Measurements from ENCODE around the gene ZBTB38. TPM values are rescaled to one million over a fixed set of nuclear protein-coding genes. Genes with fewer than 3 reads are reported as not detected.

The ZBTB38 gene
- total and polyA plus RNA-seq, 2 experiments from 2014 or later: 112 to 175 TPM

DNA sequence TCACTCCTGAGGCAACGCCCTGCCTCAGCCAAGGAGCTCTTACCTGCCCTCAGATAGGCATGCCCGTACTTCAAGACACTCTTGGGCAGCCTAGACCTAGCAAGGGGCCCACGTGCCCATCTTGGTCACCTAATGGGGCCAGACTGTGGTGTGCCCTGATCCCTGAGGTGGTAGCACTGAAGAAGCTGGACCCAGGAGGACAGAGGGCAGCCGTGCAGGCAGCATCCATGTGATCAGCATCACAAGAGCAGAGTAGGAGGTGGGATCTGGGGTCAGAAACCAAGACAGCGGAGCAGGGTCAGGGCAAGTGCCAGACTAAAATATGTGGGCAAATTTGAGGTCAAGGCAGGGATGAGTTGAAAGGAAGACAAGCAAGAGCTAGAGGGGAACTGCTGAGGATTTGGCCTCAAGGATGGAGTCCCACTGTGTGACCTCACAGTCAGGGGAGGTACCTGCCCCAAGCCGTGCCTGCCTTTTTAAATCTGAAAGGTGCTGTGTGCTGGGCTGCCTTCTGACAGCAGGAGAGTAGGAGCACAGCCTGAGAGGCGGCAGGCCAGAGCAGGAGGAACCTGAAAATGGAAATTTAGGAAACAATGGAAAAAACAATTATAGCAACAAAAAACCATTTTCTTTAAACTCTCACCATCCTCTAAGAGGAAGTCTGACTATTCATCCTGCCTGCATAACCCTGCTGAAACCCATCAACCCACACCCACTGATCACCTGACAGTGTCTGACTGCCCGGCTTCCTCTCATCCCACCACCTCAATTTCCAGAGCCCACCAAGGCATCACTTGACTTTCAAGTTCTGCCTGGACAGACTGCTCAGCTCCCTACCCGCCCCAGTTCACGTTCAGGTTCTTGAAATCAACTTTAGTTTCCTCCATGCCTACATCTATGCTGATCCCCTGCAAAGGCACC, 7.3 kb downstream of the ZBTB38 start:
- no peaks in the 10 kb centered on the region for H3K9me3 ChIP-seq (ENCODE audit: low read depth)
- H3K9ac ChIP-seq: no peak overlapping the region
- 0 out of 2 replicates have a peak, but pooled peaks cover 7% of the 10 kb centered on the region for H3F3A ChIP-seq (ENCODE audit: insufficient read depth)
- H3K4me2 ChIP-seq (ENCODE audit: unreplicated experiment): no peak overlapping the region
- H3K36me3 ChIP-seq (ENCODE audit: low read depth): no peaks in the 10 kb centered on the region; the same call in none of the 2 replicates
- no peak overlapping the region for H3K27ac ChIP-seq
- H3K27me3 ChIP-seq (replicated peaks; ENCODE audit: insufficient read depth): no peaks in the 10 kb centered on the region
- H3K79me2 ChIP-seq (ENCODE audit: insufficient read depth): peaks cover 68% of the 10 kb centered on the region
- TF ChIP-seq EZH2phosphoT487 (IDR thresholded peaks at IDR 0.05; ENCODE audit: insufficient read depth, low read depth): no peak
- no peak for TF ChIP-seq EZH2 (IDR thresholded peaks at IDR 0.05; ENCODE audit: insufficient read depth, poor library complexity, severe bottlenecking)
- peaks cover 12% of the 10 kb centered on the region; the same call in 1 of the 2 replicates for H3K4me1 ChIP-seq (ENCODE audit: insufficient read depth)
- H3K4me3 ChIP-seq: no peak overlapping the region
- no peak for DNase-seq
- H2AFZ ChIP-seq: no peak overlapping the region
- H4K20me1 ChIP-seq (ENCODE audit: insufficient read depth): no peaks in the 10 kb centered on the region
- H3K9me2 ChIP-seq (ENCODE audit: insufficient read depth): no peaks in the 10 kb centered on the region
- 73 to 74% methylated on average over 10 of the region's 10 CpGs for WGBS, 2 experiments (ENCODE audit: low coverage in 1 of 2, low lambda C conversion rate in 2 of 2, missing lambda C conversion rate in 2 of 2)
- in situ Hi-C loops (cut with MboI): no loop called here

DNA sequence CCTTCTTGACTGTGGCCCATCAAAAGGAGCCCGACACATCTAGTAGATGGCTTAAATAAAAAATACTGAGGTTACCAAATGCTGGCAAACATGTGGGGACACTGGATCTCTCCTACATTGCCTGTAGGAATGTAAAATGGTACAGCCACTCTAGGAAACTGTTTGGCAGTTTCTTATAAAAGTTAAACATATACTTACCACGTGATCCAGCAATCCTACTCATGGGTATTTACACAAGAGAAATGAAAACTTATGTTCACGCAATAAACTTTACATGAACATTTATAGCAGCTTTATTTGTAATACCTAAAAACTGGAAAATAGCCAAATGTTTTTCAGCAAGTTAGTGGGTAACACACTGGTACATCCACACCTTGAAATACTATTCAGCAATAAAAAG, 9.1 kb downstream of the ZBTB38 start:
- no peaks in the 10 kb centered on the region for H3K9me2 ChIP-seq (ENCODE audit: insufficient read depth)

DNA sequence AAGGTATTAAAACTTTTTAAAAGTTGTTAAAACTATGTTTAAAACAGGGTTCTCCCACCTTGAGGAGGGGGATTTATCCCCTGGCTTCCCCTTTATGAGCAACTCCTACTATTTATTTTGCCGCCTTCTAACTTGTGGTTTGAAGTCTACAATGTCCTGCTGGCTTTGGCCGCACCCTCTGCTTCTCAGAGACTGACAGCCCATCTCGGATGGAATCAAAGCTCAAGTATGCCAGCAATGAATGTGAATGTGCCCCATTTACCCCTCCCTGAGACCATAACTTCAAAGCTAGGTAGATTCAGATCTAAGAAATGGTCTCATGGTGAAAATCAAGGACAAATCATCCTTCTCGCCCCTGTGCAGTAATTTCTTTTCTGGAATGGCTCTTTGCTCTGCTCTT, 10.3 kb downstream of the ZBTB38 start:
- TF ChIP-seq EZH2phosphoT487 (IDR thresholded peaks at IDR 0.05; ENCODE audit: insufficient read depth, low read depth): no peak
- no peak for TF ChIP-seq EZH2 (IDR thresholded peaks at IDR 0.05; ENCODE audit: insufficient read depth, poor library complexity, severe bottlenecking)
- H2AFZ ChIP-seq: no peak overlapping the region
- H3K27me3 ChIP-seq (replicated peaks; ENCODE audit: insufficient read depth): no peaks in the 10 kb centered on the region
- no peak overlapping the region for H3K4me3 ChIP-seq
- no peaks in the 10 kb centered on the region for H3K9me3 ChIP-seq (ENCODE audit: low read depth)
- in situ Hi-C loops (cut with MboI): no loop called here
- no peaks in the 10 kb centered on the region for H4K20me1 ChIP-seq (ENCODE audit: insufficient read depth)
- H3K79me2 ChIP-seq (ENCODE audit: insufficient read depth): peaks cover 63% of the 10 kb centered on the region
- peaks cover 13% of the 10 kb centered on the region for H3K36me3 ChIP-seq (ENCODE audit: low read depth)
- no peak overlapping the region for H3K9ac ChIP-seq
- H3K4me2 ChIP-seq (ENCODE audit: unreplicated experiment): no peak overlapping the region
- peaks cover 20% of the 10 kb centered on the region for H3F3A ChIP-seq (ENCODE audit: insufficient read depth)
- peaks cover 20% of the 10 kb centered on the region for H3K4me1 ChIP-seq (ENCODE audit: insufficient read depth)
- no peak overlapping the region for H3K27ac ChIP-seq
- H3K9me2 ChIP-seq (ENCODE audit: insufficient read depth): no peaks in the 10 kb centered on the region
- WGBS, 2 experiments (ENCODE audit: low coverage in 1 of 2, low lambda C conversion rate in 2 of 2, missing lambda C conversion rate in 2 of 2): 92 to 94% methylated on average over 4 of the region's 4 CpGs
- DNase-seq: no peak

More for the DNA sequence above, 9.1 kb downstream of the ZBTB38 start:
- Histone ChIP-seq H3K79me2 (ENCODE audit: insufficient read depth) (peaks cover 68% of the 10 kb centered on the region), H3K27ac (no peak overlapping the region), H3K9ac (no peak overlapping the region), H2AFZ (no peak overlapping the region), H3K4me1 (ENCODE audit: insufficient read depth) (peaks cover 12% of the 10 kb centered on the region; the same call in 1 of the 2 replicates), H4K20me1 (ENCODE audit: insufficient read depth) (no peaks in the 10 kb centered on the region), H3F3A (ENCODE audit: insufficient read depth) (0 out of 2 replicates have a peak, but pooled peaks cover 12% of the 10 kb centered on the region), H3K36me3 (ENCODE audit: low read depth) (peaks cover 11% of the 10 kb centered on the region), H3K4me3 (no peak overlapping the region), H3K9me3 (ENCODE audit: low read depth) (no peaks in the 10 kb centered on the region), H3K27me3 (replicated peaks; ENCODE audit: insufficient read depth) (no peaks in the 10 kb centered on the region), H3K4me2 (ENCODE audit: unreplicated experiment) (no peak overlapping the region)
- 83 to 86% methylated on average over 3 of the region's 3 CpGs for WGBS, 2 experiments (ENCODE audit: low coverage in 1 of 2, low lambda C conversion rate in 2 of 2, missing lambda C conversion rate in 2 of 2)
- in situ Hi-C loops (cut with MboI): no loop called here
- TF ChIP-seq EZH2 (IDR thresholded peaks at IDR 0.05; ENCODE audit: insufficient read depth, poor library complexity, severe bottlenecking): no peak
- TF ChIP-seq EZH2phosphoT487 (IDR thresholded peaks at IDR 0.05; ENCODE audit: insufficient read depth, low read depth): no peak
- DNase-seq: no peak

- H3K9me3 ChIP-seq (ENCODE audit: low read depth): no peaks in the 10 kb centered on the region
- H3K36me3 ChIP-seq (ENCODE audit: low read depth): peaks cover 13% of the 10 kb centered on the region
- no peak for TF ChIP-seq EZH2 (IDR thresholded peaks at IDR 0.05; ENCODE audit: insufficient read depth, poor library complexity, severe bottlenecking)
- TF ChIP-seq EZH2phosphoT487 (IDR thresholded peaks at IDR 0.05; ENCODE audit: insufficient read depth, low read depth): no peak
- no peak overlapping the region for H3K9ac ChIP-seq
- no peak overlapping the region for H3K4me3 ChIP-seq
- H2AFZ ChIP-seq: no peak overlapping the region
- in situ Hi-C loops (cut with MboI): no loop called here
- WGBS, 2 experiments (ENCODE audit: low coverage in 1 of 2, low lambda C conversion rate in 2 of 2, missing lambda C conversion rate in 2 of 2): 96 to 99% methylated on average over 12 of the region's 12 CpGs
- H3K4me1 ChIP-seq (ENCODE audit: insufficient read depth): peaks cover 20% of the 10 kb centered on the region
- peaks cover 55% of the 10 kb centered on the region for H3K79me2 ChIP-seq (ENCODE audit: insufficient read depth)
- no peaks in the 10 kb centered on the region for H4K20me1 ChIP-seq (ENCODE audit: insufficient read depth)
- no peak overlapping the region for H3K27ac ChIP-seq
- no peak for DNase-seq
- H3K9me2 ChIP-seq (ENCODE audit: insufficient read depth): no peaks in the 10 kb centered on the region
- no peaks in the 10 kb centered on the region for H3K27me3 ChIP-seq (replicated peaks; ENCODE audit: insufficient read depth)
- H3K4me2 ChIP-seq (ENCODE audit: unreplicated experiment): no peak overlapping the region
- H3F3A ChIP-seq (ENCODE audit: insufficient read depth): peaks cover 26% of the 10 kb centered on the region
These were observed 11.1 kb downstream of the ZBTB38 start for GRCh38 chr3:141379250-141379966.

Data from GM23248 (cell line).